MCF 10A (cell line): ENCODE measurements around the gene HCLS1. TPM values are rescaled to one million over a fixed set of nuclear protein-coding genes. Genes with fewer than 3 reads are reported as not detected.

Source experiments
- BruUV-seq: library from RNA; stranded (reverse); fragments of 400-500 nt; replicated peaks from 2 replicates; lab custom pipeline; 2021; lab: Mats Ljungman, UMichigan
- CTCF ChIA-PET: fragments of 300-600 bp; sonication (Branson Sonifier 250); formaldehyde crosslinking; extraction: SDS; loops from one replicate; lab custom pipeline; 2021; ENCODE audit warnings: antibody characterized with exemption, inconsistent platforms; lab: Yijun Ruan, JAX
- POLR2A ChIA-PET: fragments of 300-600, 350-650 bp; sonication (Branson Sonifier 250); formaldehyde crosslinking; extraction: SDS; loops from one replicate; lab custom pipeline; 2020; ENCODE audit warnings: antibody characterized with exemption, inconsistent platforms; lab: Yijun Ruan, JAX
- DNase-seq: peaks from one replicate; pipeline ENCODE4 v3.0.0-alpha.2; 2018; ENCODE audit not compliant: unreplicated experiment
- H3K27ac Mint-ChIP-seq: one replicate; pipeline ENCODE4 v1.8.0; 2022; ENCODE audit warnings: mild to moderate bottlenecking, low read depth, mixed read lengths; ENCODE audit not compliant: unreplicated experiment
- H3K27me3 Mint-ChIP-seq: one replicate; pipeline ENCODE4 v1.8.0; 2022; ENCODE audit warnings: mixed read lengths; ENCODE audit not compliant: insufficient read depth, unreplicated experiment
- H3K36me3 Mint-ChIP-seq: one replicate; pipeline ENCODE4 v1.8.0; 2022; ENCODE audit warnings: mild to moderate bottlenecking, moderate library complexity, mixed read lengths; ENCODE audit not compliant: insufficient read depth, unreplicated experiment
- H3K4me1 Mint-ChIP-seq: one replicate; pipeline ENCODE4 v1.8.0; 2022; ENCODE audit warnings: mixed read lengths; ENCODE audit not compliant: insufficient read depth, unreplicated experiment
- H3K4me3 Mint-ChIP-seq: one replicate; pipeline ENCODE4 v1.8.0; 2022; ENCODE audit warnings: mild to moderate bottlenecking, moderate library complexity, mixed read lengths; ENCODE audit not compliant: unreplicated experiment
- H3K9me3 Mint-ChIP-seq: one replicate; pipeline ENCODE4 v1.8.0; 2022; ENCODE audit warnings: mixed read lengths; ENCODE audit not compliant: unreplicated experiment
- CTCF ChIP-seq: fragments of 200-600 bp; IDR thresholded peaks from one replicate; pipeline ENCODE4 v1.8.0; 2022; ENCODE audit warnings: antibody characterized with exemption, mild to moderate bottlenecking; ENCODE audit not compliant: unreplicated experiment
- intact Hi-C: fragments of 100-400 bp; cut with micrococcal nuclease; formaldehyde crosslinking; loops from 2 replicates; pipeline ENCODE4 v1.14.1; 2022
- total RNA-seq: library from RNA; stranded (reverse); gene quantifications from 2 replicates; pipeline ENCODE4 v1.2.3, GENCODE V29; 2022

The HCLS1 gene
- total RNA-seq, 1 experiment from 2014 or later: 1.6 TPM

GRCh38 chr3:121584418-121584817 lies 76.3 kb downstream of the HCLS1 start:
- no peak overlapping the region for H3K27ac Mint-ChIP-seq
- H3K4me3 Mint-ChIP-seq: no peak overlapping the region
- ChIA-PET POLR2A (no interaction called here), CTCF (interaction anchor here (0.5 to 0.8 kb wide), 4 partner anchors 9 to 25 kb away, joined by 3 to 6 read pairs (median 4); no protein-coding TSS in a partner anchor)
- no peak for DNase-seq
- no peaks in the 10 kb centered on the region for H3K36me3 Mint-ChIP-seq
- no TSS peak for BruUV-seq
- H3K9me3 Mint-ChIP-seq: no peaks in the 10 kb centered on the region
- H3K4me1 Mint-ChIP-seq: peaks cover 4% of the 10 kb centered on the region
- intact Hi-C loops: no loop called here
- TF ChIP-seq CTCF: no peak
- H3K27me3 Mint-ChIP-seq: peaks cover 17% of the 10 kb centered on the region

GRCh38 chr3:121581691-121582090 lies 79.0 kb downstream of the HCLS1 start:
- BruUV-seq: no TSS peak
- Mint-ChIP-seq H3K27ac (no peak overlapping the region), H3K9me3 (no peaks in the 10 kb centered on the region), H3K4me3 (no peak overlapping the region), H3K36me3 (no peaks in the 10 kb centered on the region), H3K4me1 (peaks cover 4% of the 10 kb centered on the region), H3K27me3 (peaks cover 17% of the 10 kb centered on the region)
- no peak for TF ChIP-seq CTCF
- intact Hi-C loops: no loop called here
- CTCF ChIA-PET: interaction anchor here (0.7 to 1.5 kb wide), 2 partner anchors 25 to 35 kb away, joined by 3 to 12 read pairs; no protein-coding TSS in a partner anchor
- DNase-seq: no peak
- POLR2A ChIA-PET: no interaction called here

Other genes with a start within 250 kb of the HCLS1 start
- gene POLQ, start 114.9 kb downstream of the HCLS1 start, total RNA-seq: 4.1 and 5.8 TPM in 2 replicates
- not detected in 2 replicates for gene ARGFX, start 93.0 kb downstream of the HCLS1 start, total RNA-seq
- not detected in 2 replicates for gene FBXO40, start 67.5 kb downstream of the HCLS1 start, total RNA-seq
- gene GOLGB1, start 88.8 kb upstream of the HCLS1 start, total RNA-seq: 62.4 and 66.9 TPM in 2 replicates
- gene IQCB1, start 174.2 kb upstream of the HCLS1 start, total RNA-seq: 33.5 and 34.6 TPM in 2 replicates
- gene EAF2, start 174.3 kb upstream of the HCLS1 start, total RNA-seq: 2.5 and 2.7 TPM in 2 replicates
- 0.79 and 1.5 TPM in 2 replicates for gene SLC15A2, start 233.5 kb upstream of the HCLS1 start, total RNA-seq